Heart left ventricle (tissue), 16 donors: Measurements from ENCODE around the gene TMEM132D. TPM values are rescaled to one million over a fixed set of nuclear protein-coding genes. Genes with fewer than 3 reads are reported as not detected.

Source experiments
- ATAC-seq, 4 donors: fragments of 200-7000 bp; cut with Tn5 transposase; one replicate each; pipeline ENCODE4 v1.9.1; 2020 to 2022; ENCODE audit warnings: moderate library complexity in 4 of 4, mild to moderate bottlenecking in 3 of 4, moderate number of reproducible peaks in 1 of 4
- DNase-seq, 5 donors: peaks; one replicate each; pipeline ENCODE4 v3.0.0-alpha.2; 2020
- H3K27ac ChIP-seq, 12 donors: fragments of 200-600 bp; sonication (generic) in 4 of 12; one replicate each; pipeline versions ENCODE4 v1.5.0 to v1.8.0; 2016 to 2022; ENCODE audit warnings: mild to moderate bottlenecking in 2 of 12
- H3K27me3 ChIP-seq, 9 donors: fragments of 200-600 bp; sonication (generic) in 2 of 9; one replicate each; pipeline versions ENCODE4 v1.5.1 to v1.8.0; 2016 to 2022; ENCODE audit warnings: mild to moderate bottlenecking in 3 of 9
- H3K36me3 ChIP-seq, 9 donors: fragments of 200-600 bp; sonication (generic) in 2 of 9; one replicate each; pipeline versions ENCODE4 v1.5.0 to v1.8.0; 2018 to 2022; ENCODE audit warnings: mild to moderate bottlenecking in 2 of 9
- H3K4me1 ChIP-seq, 12 donors: fragments of 200-600 bp; sonication (generic) in 4 of 12; one replicate each; pipeline versions ENCODE4 v1.5.0 to v1.8.0; 2016 to 2022; ENCODE audit warnings: mild to moderate bottlenecking in 3 of 12
- H3K4me3 ChIP-seq, 12 donors: fragments of 200-600 bp; sonication (generic) in 4 of 12; one replicate each; pipeline versions ENCODE4 v1.5.0 to v1.8.0; 2017 to 2022; ENCODE audit warnings: mild to moderate bottlenecking in 9 of 12, moderate library complexity in 4 of 12
- H3K9me3 ChIP-seq, 12 donors: fragments of 200-600 bp; sonication (generic) in 4 of 12; one replicate each; pipeline versions ENCODE4 v1.5.0 to v1.8.0; 2016 to 2022; ENCODE audit warnings: mild to moderate bottlenecking in 1 of 12
- CTCF ChIP-seq, 12 donors: fragments of 200-600 bp; sonication (generic) in 4 of 12; IDR thresholded peaks; one replicate each; pipeline versions ENCODE4 v1.5.0 to v1.8.0; 2018 to 2022; ENCODE audit warnings: antibody characterized with exemption in 12 of 12, mild to moderate bottlenecking in 5 of 12
- POLR2A ChIP-seq, 2 donors: fragments of 450-650 bp; IDR thresholded peaks; one replicate each; pipeline ENCODE4 v1.6.1; 2017; ENCODE audit warnings: antibody characterized with exemption in 2 of 2, mild to moderate bottlenecking in 2 of 2, moderate library complexity in 2 of 2
- WGBS, 4 donors: extraction: QIAGEN DNeasy Blood & Tissue Kit in 2 of 4; methylation state at CpG; one replicate each; pipeline versions ENCODE4 v1.1.5 to v1.1.7; 2013 to 2018; 5-methylcytosine and 5-hydroxymethylcytosine counted together
- intact Hi-C, 10 donors: fragments of 100-400 bp; cut with DNase I; formaldehyde crosslinking; loops; one replicate each; pipeline versions ENCODE4 v1.11.1 to v1.14.2; 2022
- polyA plus RNA-seq, 2 donors: library from polyadenylated mRNA; stranded (reverse); fragments of 200-250 nt; gene quantifications; one replicate each; pipeline ENCODE4 v1.2.3, GENCODE V29; 2013
- total RNA-seq, 9 donors: library from RNA; depleted of rRNA in 2 of 9; stranded (reverse); fragments of >200 nt in 2 of 9; fragmentation: NEBNext Ultra II Directional in 3 of 9; extraction: Animal tissue kit (Norgen Biotek cat#: 25700) in 3 of 9; gene quantifications; one replicate each; pipeline versions ENCODE4 v1.1.0 to v1.2.4, GENCODE V29; 2016 to 2023
- donor health status: ischemic (EF 13 %, LVEDD 7.1; RV severe dilation, severe dysfunction).
- donor health status: healthy with polysubstance abuse.
- donor health status: DM: no; HTN: yes; CAD: no.
- donor health status: DM: no; HTN: no; CAD: no.
- donor health status: ischemic (EF 25% LVEDD 6.9; RV normal size, moderate dysfunction).
- donor health status: ischemic (EF 25% LVEDD 5.7; RV mildly dilated, moderate dysfunction).
- donor health status: healthy.
- donor health status: DM: yes; HTN: yes; CAD: no.
- donor health status: ischemic (EF 35%, LVEDD 5.7; RV mildly dilated, moderate dysfunction).
- donor health status: nonischemic (EF 11% LVEDD 7.7; RV severe dilation, severe dysfunction).
- donor health status: DM: yes; HTN: yes; CAD: no.
- donor health status: PGD.
- donor health status: ischemic (EF 29% LVEDD 5.4; RV normal size, mild dysfunction).
- donor health status: nonischemic (EF 23%, LVEDD 6.1; RV moderate dilation, normal function).

The TMEM132D gene
- total and polyA plus RNA-seq, 11 donors = not detected

DNA sequence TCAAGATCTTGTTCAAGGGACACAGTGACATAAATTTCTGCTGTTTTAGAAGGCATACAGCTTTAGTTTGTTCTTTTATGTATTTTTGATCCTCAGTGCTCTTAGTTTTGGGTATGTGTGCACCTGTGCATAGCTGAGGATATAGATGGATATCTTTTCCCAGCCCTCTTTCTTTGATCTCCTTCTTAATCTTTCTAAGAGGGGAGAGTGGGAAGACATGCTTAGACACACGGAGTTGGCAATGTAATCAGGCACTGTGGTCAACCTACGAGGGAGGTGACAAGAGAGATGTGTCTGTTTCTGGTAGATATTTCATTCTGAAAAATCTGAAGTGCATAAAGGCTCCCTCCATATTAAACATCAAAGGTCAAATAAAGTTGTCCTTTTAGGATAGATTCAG is 340.6 kb downstream of the TMEM132D start:
- TF ChIP-seq CTCF (IDR thresholded peaks at IDR 0.05) = no peak
- no peak for TF ChIP-seq POLR2A (IDR thresholded peaks at IDR 0.05)
- DNase-seq = no peak
- 43 to 66% (median 62%) methylated on average over 2 of the region's 2 CpGs for WGBS, 4 donors
- intact Hi-C loops = no loop called here
- no peaks in the 10 kb centered on the region for H3K27me3 ChIP-seq
- no peak overlapping the region for H3K4me3 ChIP-seq
- H3K4me1 ChIP-seq = no peaks in the 10 kb centered on the region
- no peak for ATAC-seq
- H3K9me3 ChIP-seq = no peaks in the 10 kb centered on the region
- no peaks in the 10 kb centered on the region for H3K36me3 ChIP-seq
- no peak overlapping the region for H3K27ac ChIP-seq

- WGBS, 4 donors = 75 to 84% (median 79%) methylated on average over 2 of the region's 2 CpGs
- Histone ChIP-seq H3K27me3 (no peaks in the 10 kb centered on the region), H3K27ac (no peak overlapping the region), H3K4me1 (no peaks in the 10 kb centered on the region), H3K4me3 (no peak overlapping the region), H3K9me3 (peaks cover 0 to 3% (median 0%) of the 10 kb centered on the region in 12 donors), H3K36me3 (no peaks in the 10 kb centered on the region)
- TF ChIP-seq POLR2A (IDR thresholded peaks at IDR 0.05) (no peak), CTCF (IDR thresholded peaks at IDR 0.05) (no peak)
- ATAC-seq = no peak
- intact Hi-C loops = no loop called here
- DNase-seq = no peak
These were observed 342.5 kb downstream of the TMEM132D start for GRCh38 chr12:129561304-129561703.

DNA sequence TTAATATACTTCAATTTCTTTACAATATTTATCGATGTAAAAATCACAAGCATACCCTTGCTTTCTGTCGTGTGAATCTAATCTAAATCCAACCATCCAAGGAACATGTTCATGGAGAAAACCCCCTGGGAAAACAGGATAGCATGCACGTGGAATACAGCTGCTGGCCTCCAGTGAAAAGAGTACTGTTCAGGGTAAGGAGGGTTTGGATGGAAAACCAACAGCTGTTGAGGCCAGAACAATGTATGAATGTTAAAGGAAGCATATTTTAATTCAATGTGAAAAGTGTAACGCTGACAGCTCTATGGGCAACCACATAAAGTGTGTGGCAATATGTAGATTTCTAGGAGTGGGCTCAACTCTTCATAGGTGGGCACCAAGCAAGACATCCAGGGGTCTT is 344.0 kb downstream of the TMEM132D start:
- no peaks in the 10 kb centered on the region for H3K27me3 ChIP-seq
- H3K27ac ChIP-seq = no peak overlapping the region
- 60 to 68% (median 67%) methylated on average over 4 of the region's 4 CpGs for WGBS, 4 donors
- DNase-seq = no peak
- no peaks in the 10 kb centered on the region for H3K36me3 ChIP-seq
- TF ChIP-seq CTCF (IDR thresholded peaks at IDR 0.05) (no peak), POLR2A (IDR thresholded peaks at IDR 0.05) (no peak)
- ATAC-seq = no peak
- H3K4me3 ChIP-seq = no peak overlapping the region
- intact Hi-C loops = no loop called here
- H3K4me1 ChIP-seq = no peaks in the 10 kb centered on the region
- peaks cover 0 to 3% (median 0%) of the 10 kb centered on the region in 12 donors for H3K9me3 ChIP-seq

DNA sequence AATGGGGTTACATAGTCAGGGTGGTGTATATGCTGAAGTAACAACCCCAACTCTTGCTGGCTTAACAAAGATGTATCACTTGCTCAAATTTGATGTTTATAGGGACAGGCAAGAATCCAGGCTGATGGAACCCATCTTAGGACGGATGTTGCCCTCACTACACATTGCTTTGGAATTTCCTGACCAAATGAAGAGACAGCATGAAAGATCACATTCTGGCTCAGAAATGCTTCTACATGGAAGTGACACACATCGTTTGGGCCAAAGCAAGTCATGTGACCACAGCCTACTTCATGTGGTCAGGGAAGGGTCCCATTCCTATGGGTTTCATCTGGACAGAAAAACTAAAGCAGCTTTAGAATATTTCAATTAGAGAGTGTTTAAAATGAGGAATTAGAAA is 345.8 kb downstream of the TMEM132D start:
- TF ChIP-seq POLR2A (IDR thresholded peaks at IDR 0.05) = no peak
- no peak for TF ChIP-seq CTCF (IDR thresholded peaks at IDR 0.05)
- ATAC-seq (no peak), DNase-seq (no peak)
- no peaks in the 10 kb centered on the region for H3K36me3 ChIP-seq
- H3K27me3 ChIP-seq = no peaks in the 10 kb centered on the region
- H3K4me1 ChIP-seq = no peaks in the 10 kb centered on the region
- H3K4me3 ChIP-seq = no peak overlapping the region
- intact Hi-C loops = no loop called here
- peaks cover 0 to 6% (median 0%) of the 10 kb centered on the region in 12 donors for H3K9me3 ChIP-seq
- no peak overlapping the region for H3K27ac ChIP-seq
- 38 to 60% (median 46%) methylated on average over 2 of the region's 2 CpGs for WGBS, 4 donors
